LNCAP (cell line): ENCODE data around the gene CSNK2A2.
A peak's percentile ranks its signal among the peaks of the same experiment; 100 is the strongest.

Experiments used
- TF ChIP-seq, protein P1 (sequence below): fragments of 450-650 bp; IDR thresholded peaks from 2 replicates; pipeline ENCODE4 v1.5.1; 2017; ENCODE audit warnings: mild to moderate bottlenecking

Gene CSNK2A2

DNA sequence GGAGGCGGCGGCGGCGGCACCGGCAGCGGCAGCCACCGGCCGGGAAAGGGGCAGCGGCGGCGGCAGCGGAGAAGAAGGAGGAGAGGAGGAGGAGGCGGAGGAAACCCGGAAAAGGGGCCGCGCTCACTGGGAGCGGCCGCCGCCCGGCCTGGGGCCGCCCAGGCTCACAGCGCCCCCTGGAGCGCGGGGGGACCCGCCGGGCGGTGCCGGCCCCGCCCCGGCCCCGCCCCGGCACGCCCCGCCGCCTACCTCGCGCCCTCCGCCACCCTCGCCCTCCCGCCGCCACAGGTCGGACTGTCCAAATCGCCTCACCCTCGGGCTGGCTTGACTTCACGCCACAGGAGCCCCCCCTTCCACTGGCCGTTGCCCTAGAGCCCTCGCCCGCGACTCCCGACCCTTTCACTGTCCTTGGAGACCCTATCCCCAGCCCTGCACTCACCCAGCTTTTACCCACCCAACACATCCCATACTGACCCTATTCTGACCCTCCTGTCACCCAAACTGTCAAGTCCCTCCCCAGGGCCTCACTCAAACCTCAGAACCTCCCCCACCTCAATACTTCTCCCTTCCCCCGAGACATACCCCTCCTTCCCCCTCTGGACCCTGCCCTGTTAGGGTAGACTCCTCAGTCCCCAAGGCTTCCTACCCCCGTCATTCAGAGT lies at the start of gene CSNK2A2:
Gene CSNK2A2, minus strand, starts transcription at position 85 of the 662 bp plus-strand sequence. CDS start 370 bp downstream, outside the sequence.
- TF ChIP-seq, protein P1, sequence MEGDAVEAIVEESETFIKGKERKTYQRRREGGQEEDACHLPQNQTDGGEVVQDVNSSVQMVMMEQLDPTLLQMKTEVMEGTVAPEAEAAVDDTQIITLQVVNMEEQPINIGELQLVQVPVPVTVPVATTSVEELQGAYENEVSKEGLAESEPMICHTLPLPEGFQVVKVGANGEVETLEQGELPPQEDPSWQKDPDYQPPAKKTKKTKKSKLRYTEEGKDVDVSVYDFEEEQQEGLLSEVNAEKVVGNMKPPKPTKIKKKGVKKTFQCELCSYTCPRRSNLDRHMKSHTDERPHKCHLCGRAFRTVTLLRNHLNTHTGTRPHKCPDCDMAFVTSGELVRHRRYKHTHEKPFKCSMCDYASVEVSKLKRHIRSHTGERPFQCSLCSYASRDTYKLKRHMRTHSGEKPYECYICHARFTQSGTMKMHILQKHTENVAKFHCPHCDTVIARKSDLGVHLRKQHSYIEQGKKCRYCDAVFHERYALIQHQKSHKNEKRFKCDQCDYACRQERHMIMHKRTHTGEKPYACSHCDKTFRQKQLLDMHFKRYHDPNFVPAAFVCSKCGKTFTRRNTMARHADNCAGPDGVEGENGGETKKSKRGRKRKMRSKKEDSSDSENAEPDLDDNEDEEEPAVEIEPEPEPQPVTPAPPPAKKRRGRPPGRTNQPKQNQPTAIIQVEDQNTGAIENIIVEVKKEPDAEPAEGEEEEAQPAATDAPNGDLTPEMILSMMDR, result peak; percentile 63

GRCh38 chr16:58243528-58244004 lies 45.7 kb upstream of the CSNK2A2 start:
- TF ChIP-seq, protein P1, result no peak

DNA sequence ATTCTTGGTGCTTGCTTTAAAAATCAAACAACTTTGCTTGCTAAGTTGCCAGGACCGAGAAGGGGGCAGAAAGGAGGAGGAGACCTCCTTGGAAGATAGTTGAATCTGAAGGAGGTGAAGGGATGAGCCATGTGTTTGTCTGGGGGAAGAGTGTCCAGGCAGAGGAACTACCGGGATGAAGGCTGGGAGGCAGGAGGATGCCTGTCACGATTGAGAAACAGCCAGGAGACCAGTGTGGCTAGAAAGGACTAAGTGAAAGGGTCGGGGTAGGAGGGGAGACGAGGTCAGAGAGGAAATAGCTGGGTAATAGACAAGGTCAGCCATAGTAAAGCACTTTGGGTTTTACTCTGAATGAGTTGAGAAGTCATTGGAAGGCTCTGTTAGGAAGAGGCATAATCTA lies 38.9 kb upstream of the CSNK2A2 start:
- TF ChIP-seq, protein P1, result no peak

- TF ChIP-seq, protein P1, result no peak
Observed at GRCh38 chr16:58236231-58236690, 38.4 kb upstream of the CSNK2A2 start.

GRCh38 chr16:58235663-58236062 lies 37.8 kb upstream of the CSNK2A2 start:
- TF ChIP-seq, protein P1, result no peak

DNA sequence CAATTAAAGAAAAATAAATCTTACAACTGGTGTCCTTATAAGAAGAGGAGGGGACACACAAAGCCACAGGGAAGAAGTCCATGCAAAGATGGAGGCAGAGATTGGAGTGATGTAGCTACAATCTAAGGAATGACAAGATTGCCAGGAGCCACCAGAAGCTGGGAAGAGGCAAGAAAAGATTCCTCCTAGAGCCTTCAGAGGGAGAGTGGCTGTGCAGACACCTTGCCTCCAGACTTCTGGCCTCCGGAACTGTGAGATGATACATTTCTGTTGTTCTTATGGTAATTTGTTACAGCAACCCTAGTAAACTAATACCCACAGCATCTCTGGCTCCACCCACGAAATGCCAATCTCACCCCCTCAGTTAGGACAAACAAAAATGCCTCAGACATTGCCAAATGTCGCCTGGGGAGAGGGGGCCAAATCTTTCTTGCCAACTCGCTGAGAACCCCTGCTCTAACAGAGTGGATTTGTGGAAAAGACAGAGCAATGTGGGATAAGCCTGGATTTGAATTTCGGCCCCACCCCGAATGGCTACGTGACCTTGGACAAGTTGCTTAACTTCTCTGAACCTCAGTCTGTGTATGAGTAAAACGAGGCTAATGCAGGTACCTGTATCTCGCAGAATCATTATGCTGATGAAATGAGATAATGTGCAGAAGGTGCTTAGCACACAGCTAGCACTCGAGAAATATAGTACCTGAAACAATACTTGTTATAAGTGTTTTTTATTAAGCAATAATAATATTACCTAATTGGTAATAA lies 37.1 kb upstream of the CSNK2A2 start:
- TF ChIP-seq, protein P1, result no peak

GRCh38 chr16:58230259-58230658 lies 32.4 kb upstream of the CSNK2A2 start:
- TF ChIP-seq, protein P1, result no peak
